ENCODE results near the gene HEMK1. TPM values are rescaled to one million over a fixed set of nuclear protein-coding genes. Genes with fewer than 3 reads are reported as not detected.

The HEMK1 gene
- total and polyA plus RNA-seq, 2 of the 8 experiments (the other 6 are each of a cell fraction or from before 2014, with no cell fraction given) = 9.7 to 10.6 TPM

- TF ChIP-seq KDM5A (IDR thresholded peaks at IDR 0.05; ENCODE audit: low read length) = no peak
- TF ChIP-seq NRF1 (IDR thresholded peaks at IDR 0.05; ENCODE audit: low read depth, low read length) = no peak
- TF ChIP-seq CBX8 (IDR thresholded peaks at IDR 0.05; ENCODE audit: borderline replicate concordance, low read depth, low read length) = no peak
- no peak for TF ChIP-seq RFX5 (IDR thresholded peaks at IDR 0.05; ENCODE audit: borderline replicate concordance, low read depth, low read length)
- no peak for TF ChIP-seq NANOG (IDR thresholded peaks at IDR 0.05; ENCODE audit: insufficient read depth, low read depth, low read length, poor library complexity, severe bottlenecking)
- no peak for TF ChIP-seq SP4 (IDR thresholded peaks at IDR 0.05; ENCODE audit: low read length)
These were observed 47.9 kb downstream of the HEMK1 start, which contains the start of gene MAPKAPK3 (continued) for GRCh38 chr3:50617096-50617791.
